AG04450 (cell line): ENCODE data around the gene DOK1. TPM values are rescaled to one million over a fixed set of nuclear protein-coding genes. Genes with fewer than 3 reads are reported as not detected.

Source experiments
- CTCF ChIA-PET: fragments of 300-600, 350-600 bp; formaldehyde crosslinking; extraction: SDS; loops from one replicate; lab custom pipeline; 2022; ENCODE audit warnings: antibody characterized with exemption, inconsistent platforms; lab: Charles Lee
- POLR2A ChIA-PET: fragments of 350-600 bp; formaldehyde crosslinking; extraction: SDS; loops from one replicate; lab custom pipeline; 2021; ENCODE audit warnings: antibody characterized with exemption, inconsistent platforms; lab: Yijun Ruan, JAX
- DNase-seq: peaks from one replicate; pipeline ENCODE4 v3.0.0-alpha.2; 2011; ENCODE audit warnings: low read depth, low spot score
- H3K27ac ChIP-seq: one replicate; pipeline ENCODE4 v1.5.1; 2012; ENCODE audit warnings: low read depth, low read length, control low read depth
- H3K27me3 ChIP-seq: one replicate; pipeline ENCODE4 v1.6.0; 2012; ENCODE audit warnings: low read length; ENCODE audit not compliant: control insufficient read depth, insufficient read depth
- H3K4me3 ChIP-seq: 2 replicates; pipeline ENCODE4 v1.5.1; 2011; ENCODE audit warnings: mild to moderate bottlenecking, low read depth, low read length, control low read depth
- H3K9me3 ChIP-seq: 2 replicates; pipeline ENCODE4 v1.5.1; 2012; ENCODE audit warnings: low read length; ENCODE audit not compliant: control insufficient read depth, insufficient read depth
- CTCF ChIP-seq: IDR thresholded peaks from 2 replicates; pipeline ENCODE4 v1.5.1; 2011; ENCODE audit warnings: low read depth, low read length, control low read depth, inconsistent platforms
- polyA plus RNA-seq: library from polyadenylated mRNA; depleted of rRNA; stranded (reverse); fragments of >200 nt; gene quantifications from 2 replicates; pipeline ENCODE4 v1.2.3, GENCODE V29; 2011

DOK1 gene
- polyA plus RNA-seq, 1 experiment: 16.8 TPM

DNA sequence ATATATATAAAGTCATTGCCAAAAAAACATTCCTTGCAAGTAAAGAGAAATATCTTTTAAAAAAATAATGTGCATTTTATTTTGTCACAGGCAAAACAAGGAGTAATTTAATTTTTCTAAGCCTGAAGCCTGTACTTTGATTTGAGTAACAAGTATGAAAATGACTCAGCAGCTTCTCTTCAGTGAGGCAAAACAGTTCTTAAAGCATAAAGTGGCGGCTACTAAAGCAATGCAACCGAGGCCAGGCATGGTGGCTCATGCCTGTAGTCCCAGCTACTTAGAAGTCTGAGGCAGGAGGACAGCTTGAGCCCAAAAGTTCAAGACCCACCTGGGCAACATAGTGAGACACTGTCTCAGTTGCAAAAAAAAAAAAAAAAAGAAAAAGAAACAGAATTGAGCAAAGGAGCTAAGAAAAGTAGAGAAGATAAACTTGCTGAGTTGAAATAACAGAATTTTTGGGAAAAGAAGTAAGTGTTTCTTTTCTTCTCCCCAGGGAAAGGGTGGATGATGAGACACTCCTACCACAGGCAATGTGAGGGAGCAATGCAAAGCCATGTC lies 29.6 kb downstream of the DOK1 start:
- CTCF ChIA-PET: interaction anchor here (1.0 to 10.0 kb wide), 6 partner anchors 16 to 292 kb away, joined by 3 to 174 read pairs (median 3); partner anchors contain the start of genes CCDC142 and TTC31
- Histone ChIP-seq H3K27ac (no peak overlapping the region), H3K4me3 (no peak overlapping the region), H3K9me3 (no peaks in the 10 kb centered on the region), H3K27me3 (no peaks in the 10 kb centered on the region)
- POLR2A ChIA-PET: interaction anchor here (0.6 to 1.9 kb wide), 5 partner anchors 10 to 101 kb away, joined by 4 to 15 read pairs (median 8); partner anchors contain the start of genes CCDC142, LOXL3 and TTC31
- no peak for TF ChIP-seq CTCF
- no peak for DNase-seq

- no peaks in the 10 kb centered on the region for H3K9me3 ChIP-seq
- CTCF ChIA-PET: interaction anchor here (0.8 to 10.0 kb wide), 14 partner anchors 10 to 290 kb away, joined by 3 to 174 read pairs (median 4); partner anchors contain the start of genes CCDC142, LOXL3 and TTC31
- DNase-seq: no peak
- POLR2A ChIA-PET: interaction anchor here (0.7 to 1.6 kb wide), 2 partner anchors 56 to 68 kb away, joined by 3 to 4 read pairs; partner anchors contain the start of gene HTRA2
- no peak overlapping the region for H3K4me3 ChIP-seq
- no peak overlapping the region for H3K27ac ChIP-seq
- H3K27me3 ChIP-seq: peaks cover 4% of the 10 kb centered on the region
- TF ChIP-seq CTCF: 0 out of 2 replicates have a peak, but pooled peaks have one; percentile 14
These were observed 31.1 kb downstream of the DOK1 start for GRCh38 chr2:74585406-74586185.

GRCh38 chr2:74587664-74588277 lies 33.3 kb downstream of the DOK1 start:
- Histone ChIP-seq H3K4me3 (no peak overlapping the region), H3K27ac (no peak overlapping the region), H3K27me3 (peaks cover 14% of the 10 kb centered on the region), H3K9me3 (no peaks in the 10 kb centered on the region)
- ChIA-PET CTCF (interaction anchor here (0.5 to 10.0 kb wide), 30 partner anchors 10 to 338 kb away, joined by 3 to 174 read pairs (median 4); partner anchors contain the start of genes CCDC142, INO80B, LBX2 and MOGS), POLR2A (interaction anchor here (1.0 to 1.6 kb wide), 2 partner anchors 34 to 57 kb away, joined by 5 read pairs; partner anchors contain the start of gene LOXL3)
- DNase-seq: no peak
- TF ChIP-seq CTCF: peak; percentile 76

GRCh38 chr2:74588664-74589063 lies 34.1 kb downstream of the DOK1 start:
- ChIA-PET POLR2A (interaction anchor here (1.6 kb wide), 1 partner anchor 58 kb away, joined by 5 read pairs; no protein-coding TSS in a partner anchor), CTCF (interaction anchor here (0.6 to 10.0 kb wide), 22 partner anchors 9 to 288 kb away, joined by 3 to 174 read pairs (median 5); partner anchors contain the start of genes CCDC142, LBX2, TTC31 and WBP1)
- no peak for TF ChIP-seq CTCF
- Histone ChIP-seq H3K27me3 (peaks cover 17% of the 10 kb centered on the region), H3K9me3 (no peaks in the 10 kb centered on the region), H3K27ac (no peak overlapping the region), H3K4me3 (no peak overlapping the region)
- no peak for DNase-seq
